ENCODE data around the gene B4GALT7.
"Not testable (repeated sequence)": the region's sequence is repeated elsewhere in the genome, so short reads cannot be mapped to it uniquely, and the experiment has no call there.

B4GALT7 gene

GRCh38 chr5:177557041-177557647, 42.8 kb upstream of the B4GALT7 start:
- no peak for DNase-seq (ENCODE audit: low spot score)
- TF ChIP-seq CTCF (IDR thresholded peaks at IDR 0.05; ENCODE audit: extremely low read depth, missing control alignments), result no peak

DNA sequence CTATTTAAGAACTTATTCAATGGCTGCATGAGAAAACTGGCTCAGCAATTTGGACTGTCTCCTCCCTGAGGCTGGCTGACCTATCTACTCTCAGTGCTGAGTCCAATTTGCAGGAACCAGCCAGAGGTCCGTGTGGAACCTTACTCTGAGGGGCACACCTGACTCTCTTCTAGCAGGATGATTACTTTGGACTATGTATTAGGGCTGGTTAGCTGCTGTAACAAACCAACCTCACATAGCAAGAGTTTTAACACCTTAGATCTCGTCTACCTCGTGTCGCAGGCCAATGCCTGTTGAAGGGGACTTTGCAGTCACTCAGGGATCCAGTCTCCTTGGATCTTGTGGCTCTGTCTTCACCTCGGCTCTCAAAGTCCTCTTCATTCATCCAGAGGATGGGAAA, 42.1 kb upstream of the B4GALT7 start:
- no peak for TF ChIP-seq CTCF (IDR thresholded peaks at IDR 0.05; ENCODE audit: extremely low read depth, missing control alignments)
- no peak for DNase-seq (ENCODE audit: low spot score)

DNA sequence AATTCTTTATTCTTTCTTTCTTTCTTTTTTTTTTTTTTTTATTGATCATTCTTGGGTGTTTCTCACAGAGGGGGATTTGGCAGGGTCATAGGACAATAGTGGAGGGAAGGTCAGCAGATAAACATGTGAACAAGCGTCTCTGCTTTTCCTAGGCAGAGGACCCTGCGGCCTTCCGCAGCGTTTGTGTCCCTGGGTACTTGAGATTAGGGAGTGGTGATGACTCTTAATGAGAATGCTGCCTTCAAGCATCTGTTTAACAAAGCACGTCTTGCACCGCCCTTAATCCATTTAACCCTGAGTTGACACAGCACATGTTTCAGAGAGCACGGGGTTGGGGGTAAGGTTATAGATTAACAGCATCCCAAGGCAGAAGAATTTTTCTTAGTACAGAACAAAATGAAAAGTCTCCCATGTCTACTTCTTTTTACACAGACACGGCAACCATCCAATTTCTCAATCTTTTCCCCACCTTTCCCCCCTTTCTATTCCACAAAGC, 40.4 kb upstream of the B4GALT7 start:
- not testable (repeated sequence) for DNase-seq (ENCODE audit: low spot score)

- no peak for DNase-seq (ENCODE audit: low spot score)
- TF ChIP-seq CTCF (IDR thresholded peaks at IDR 0.05; ENCODE audit: extremely low read depth, missing control alignments), result no peak
Measured at GRCh38 chr5:177565046-177565445, 34.9 kb upstream of the B4GALT7 start.

DNA sequence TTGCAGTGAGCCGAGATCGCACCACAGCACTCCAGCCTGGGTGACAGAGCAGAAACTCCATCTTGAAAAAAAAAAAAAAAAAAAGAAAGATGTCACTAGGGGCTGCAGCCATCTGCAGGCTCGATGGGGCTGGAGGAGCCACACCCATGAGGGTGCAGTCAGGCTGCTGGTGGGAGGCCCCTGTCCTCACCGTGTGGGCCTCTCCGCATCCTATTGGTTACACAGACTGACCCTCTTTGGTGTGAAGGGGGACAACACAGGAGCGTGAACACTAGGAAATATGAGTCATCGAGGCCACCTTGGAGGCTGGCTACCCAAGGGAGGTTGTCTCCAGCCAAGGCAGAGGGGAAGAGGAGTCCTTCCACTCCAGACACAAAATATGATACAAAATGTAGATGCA, 31.6 kb upstream of the B4GALT7 start:
- no peak for TF ChIP-seq CTCF (IDR thresholded peaks at IDR 0.05; ENCODE audit: extremely low read depth, missing control alignments)
- no peak for DNase-seq (ENCODE audit: low spot score)

DNA sequence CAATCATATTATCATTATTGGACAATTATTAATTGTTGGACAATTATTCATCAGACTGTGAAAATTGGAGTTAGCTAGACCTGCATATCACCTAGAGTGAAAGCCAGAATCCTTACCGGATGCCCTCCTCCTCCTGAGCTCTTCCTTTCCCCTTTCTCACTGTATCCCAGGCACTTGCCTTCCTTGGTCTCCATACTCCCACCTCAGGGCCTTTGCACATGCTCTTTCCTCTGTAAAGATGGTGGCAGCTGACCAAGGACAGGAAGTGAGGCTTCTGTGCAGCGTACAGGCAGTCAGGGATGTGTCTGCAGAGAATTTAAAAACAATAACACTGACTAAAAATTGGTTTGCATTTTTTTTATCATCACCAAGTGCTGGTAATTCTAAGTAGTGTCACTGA, 30.0 kb upstream of the B4GALT7 start:
- DNase-seq (ENCODE audit: low spot score), result no peak
- no peak for TF ChIP-seq CTCF (IDR thresholded peaks at IDR 0.05; ENCODE audit: extremely low read depth, missing control alignments)

DNA sequence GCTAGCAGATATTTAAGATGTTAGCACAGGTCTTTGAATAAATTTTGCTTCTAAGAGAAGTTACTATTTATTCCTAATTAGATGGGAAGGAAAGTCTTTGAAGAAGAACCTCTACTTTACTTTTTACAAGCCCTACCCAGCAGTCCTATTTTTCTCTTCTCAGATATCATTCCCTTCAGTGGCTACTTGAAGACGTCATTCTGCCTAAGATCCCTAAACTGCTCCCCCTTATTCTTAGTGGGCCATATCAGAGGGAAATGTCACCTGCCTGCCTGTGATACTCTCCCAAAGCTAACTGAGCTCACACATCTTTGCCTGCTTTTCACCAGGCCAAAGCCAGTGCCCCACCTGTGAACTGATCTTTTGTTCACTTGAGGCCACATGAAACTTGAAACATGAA, 24.4 kb upstream of the B4GALT7 start:
- TF ChIP-seq CTCF (IDR thresholded peaks at IDR 0.05; ENCODE audit: extremely low read depth, missing control alignments), result no peak
- DNase-seq (ENCODE audit: low spot score), result no peak

DNA sequence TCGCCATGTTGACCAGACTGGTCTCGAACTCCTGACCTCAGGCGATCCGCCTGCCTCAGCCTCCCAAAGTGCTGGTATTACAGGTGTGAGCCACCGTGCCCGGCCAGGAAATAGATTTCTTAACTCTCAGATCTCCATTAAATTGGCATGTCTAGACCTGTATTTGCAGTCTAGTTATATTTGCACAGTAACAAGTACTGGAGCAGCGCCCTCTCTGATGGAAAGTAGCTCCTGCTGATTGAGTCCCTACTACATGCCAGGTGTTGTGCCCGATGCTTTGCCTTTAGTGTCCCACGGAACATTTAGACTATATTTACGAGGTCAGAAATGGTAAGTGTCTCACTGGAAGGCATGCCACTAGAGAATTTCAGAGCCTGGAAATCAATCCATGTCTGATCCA, 23.8 kb upstream of the B4GALT7 start:
- DNase-seq (ENCODE audit: low spot score), result no peak
- TF ChIP-seq CTCF (IDR thresholded peaks at IDR 0.05; ENCODE audit: extremely low read depth, missing control alignments), result no peak
